HUES48 (cell line): ENCODE data around the gene RGMA.

Experiments used
- H3K27ac ChIP-seq: one replicate; pipeline ENCODE4 v1.7.0; 2013; ENCODE audit warnings: low read depth, low read length, inconsistent platforms
- H3K27me3 ChIP-seq: 2 replicates; pipeline ENCODE4 v1.6.1; 2013; ENCODE audit warnings: mild to moderate bottlenecking, low read length; ENCODE audit not compliant: control insufficient read depth, insufficient read depth
- H3K36me3 ChIP-seq: 2 replicates; pipeline ENCODE4 v1.6.1; 2013; ENCODE audit warnings: low read length; ENCODE audit not compliant: control insufficient read depth, insufficient read depth
- H3K4me1 ChIP-seq: 2 replicates; pipeline ENCODE4 v1.6.1; 2013; ENCODE audit warnings: mild to moderate bottlenecking, low read length; ENCODE audit not compliant: control insufficient read depth, insufficient read depth
- H3K4me3 ChIP-seq: 2 replicates; pipeline ENCODE4 v1.5.1; 2013; ENCODE audit warnings: mild to moderate bottlenecking, low read depth, low read length
- H3K9ac ChIP-seq: 2 replicates; pipeline ENCODE4 v1.6.1; 2013; ENCODE audit warnings: mild to moderate bottlenecking, low read depth, low read length, moderate library complexity
- H3K9me3 ChIP-seq: 2 replicates; pipeline ENCODE4 v1.6.1; 2013; ENCODE audit warnings: low read length; ENCODE audit not compliant: control insufficient read depth, insufficient read depth

The RGMA gene

GRCh38 chr15:93076217-93076616 is 12.8 kb downstream of the RGMA start:
- Histone ChIP-seq H3K9ac (no peak overlapping the region), H3K27me3 (peaks cover 9% of the 10 kb centered on the region), H3K36me3 (no peaks in the 10 kb centered on the region), H3K9me3 (no peaks in the 10 kb centered on the region), H3K4me3 (no peak overlapping the region), H3K4me1 (peaks cover 12% of the 10 kb centered on the region; the same call in 1 of the 2 replicates), H3K27ac (no peak overlapping the region)

GRCh38 chr15:93074599-93074998 is 14.4 kb downstream of the RGMA start:
- no peak overlapping the region for H3K9ac ChIP-seq

GRCh38 chr15:93073465-93073952 is 15.5 kb downstream of the RGMA start:
- peaks cover 9% of the 10 kb centered on the region for H3K27me3 ChIP-seq
- H3K9ac ChIP-seq: peak overlapping the region; percentile 47

More at GRCh38 chr15:93074599-93074998, 14.4 kb downstream of the RGMA start:
- H3K4me1 ChIP-seq: peaks cover 28% of the 10 kb centered on the region
- no peaks in the 10 kb centered on the region; the same call in 1 of the 2 replicates for H3K36me3 ChIP-seq
- no peak overlapping the region for H3K4me3 ChIP-seq
- H3K27ac ChIP-seq: no peak overlapping the region
- H3K9me3 ChIP-seq: no peaks in the 10 kb centered on the region
- H3K27me3 ChIP-seq: peaks cover 9% of the 10 kb centered on the region

GRCh38 chr15:93072411-93073394 is 16.3 kb downstream of the RGMA start:
- peak overlapping the region; percentile 87 for H3K27ac ChIP-seq
- H3K9me3 ChIP-seq: no peaks in the 10 kb centered on the region
- H3K4me1 ChIP-seq: peaks cover 44% of the 10 kb centered on the region
- H3K27me3 ChIP-seq: peaks cover 9% of the 10 kb centered on the region
- H3K9ac ChIP-seq: peak overlapping the region; percentile 80
- peak overlapping the region; percentile 87 for H3K4me3 ChIP-seq
- peaks cover under 1% of the 10 kb centered on the region; the same call in 1 of the 2 replicates for H3K36me3 ChIP-seq

More at GRCh38 chr15:93073465-93073952, 15.5 kb downstream of the RGMA start:
- Histone ChIP-seq H3K4me3 (peak overlapping the region; percentile 87), H3K9me3 (no peaks in the 10 kb centered on the region), H3K4me1 (peaks cover 36% of the 10 kb centered on the region), H3K36me3 (no peaks in the 10 kb centered on the region; the same call in 1 of the 2 replicates), H3K27ac (peak overlapping the region; percentile 71)

GRCh38 chr15:93072011-93072410 is 17.0 kb downstream of the RGMA start:
- peaks cover 5% of the 10 kb centered on the region; the same call in 1 of the 2 replicates for H3K36me3 ChIP-seq
- peak overlapping the region; percentile 87 for H3K27ac ChIP-seq
- H3K27me3 ChIP-seq: peaks cover 9% of the 10 kb centered on the region
- H3K4me1 ChIP-seq: peaks cover 45% of the 10 kb centered on the region
- peak overlapping the region; percentile 87 for H3K4me3 ChIP-seq
- H3K9me3 ChIP-seq: no peaks in the 10 kb centered on the region
- H3K9ac ChIP-seq: peak overlapping the region; percentile 80

- Histone ChIP-seq H3K4me3 (peak overlapping the region; percentile 87), H3K4me1 (peaks cover 45% of the 10 kb centered on the region), H3K27ac (peak overlapping the region; percentile 87), H3K27me3 (peaks cover 9% of the 10 kb centered on the region), H3K36me3 (peaks cover 5% of the 10 kb centered on the region; the same call in 1 of the 2 replicates), H3K9ac (peak overlapping the region; percentile 80), H3K9me3 (no peaks in the 10 kb centered on the region)
Measured at GRCh38 chr15:93071469-93071936, 17.5 kb downstream of the RGMA start.

GRCh38 chr15:93070551-93071296 is 18.3 kb downstream of the RGMA start:
- Histone ChIP-seq H3K27me3 (peaks cover 9% of the 10 kb centered on the region), H3K36me3 (peaks cover 10% of the 10 kb centered on the region), H3K9ac (no peak overlapping the region; the same call in 1 of the 2 replicates), H3K4me1 (peaks cover 45% of the 10 kb centered on the region), H3K9me3 (no peaks in the 10 kb centered on the region), H3K4me3 (peak overlapping the region; percentile 87), H3K27ac (peak overlapping the region; percentile 87)

GRCh38 chr15:93070132-93070531 is 18.9 kb downstream of the RGMA start:
- H3K4me1 ChIP-seq: peaks cover 45% of the 10 kb centered on the region
- no peak overlapping the region for H3K9ac ChIP-seq
- no peaks in the 10 kb centered on the region for H3K9me3 ChIP-seq
- H3K27ac ChIP-seq: no peak overlapping the region
- H3K4me3 ChIP-seq: peak overlapping the region; percentile 87
- peaks cover 16% of the 10 kb centered on the region for H3K36me3 ChIP-seq
- peaks cover 6% of the 10 kb centered on the region for H3K27me3 ChIP-seq

- Histone ChIP-seq H3K36me3 (peaks cover 26% of the 10 kb centered on the region), H3K9me3 (no peaks in the 10 kb centered on the region), H3K27me3 (no peaks in the 10 kb centered on the region; the same call in 1 of the 2 replicates), H3K4me1 (peaks cover 51% of the 10 kb centered on the region), H3K27ac (peak overlapping the region; percentile 17), H3K9ac (no peak overlapping the region), H3K4me3 (no peak overlapping the region)
Measured at GRCh38 chr15:93068581-93069199, 20.3 kb downstream of the RGMA start.

- Histone ChIP-seq H3K9ac (no peak overlapping the region), H3K27me3 (no peaks in the 10 kb centered on the region), H3K9me3 (no peaks in the 10 kb centered on the region), H3K27ac (no peak overlapping the region), H3K4me1 (peaks cover 58% of the 10 kb centered on the region), H3K4me3 (no peak overlapping the region), H3K36me3 (peaks cover 26% of the 10 kb centered on the region)
Measured at GRCh38 chr15:93067649-93068085, 21.3 kb downstream of the RGMA start.
